Testis (tissue), 2 donors: ENCODE results near the gene FAM110C.

Experiments
- POLR2A ChIP-seq: fragments of 450-650 bp; IDR thresholded peaks from one replicate; pipeline ENCODE4 v1.6.1; 2017; ENCODE audit warnings: antibody characterized with exemption, mild to moderate bottlenecking, moderate library complexity
- TF ChIP-seq, protein P1 (sequence below), 3 experiments: fragments of 450-650 bp in 2 of 3; fragments of 200-600 bp in 1 of 3; sonication (generic) in 1 of 3; IDR thresholded peaks; one replicate each; pipeline ENCODE4 v1.5.1; 2016 to 2019; ENCODE audit warnings: antibody characterized with exemption in 3 of 3, mild to moderate bottlenecking in 2 of 3, moderate library complexity in 1 of 3

DNA sequence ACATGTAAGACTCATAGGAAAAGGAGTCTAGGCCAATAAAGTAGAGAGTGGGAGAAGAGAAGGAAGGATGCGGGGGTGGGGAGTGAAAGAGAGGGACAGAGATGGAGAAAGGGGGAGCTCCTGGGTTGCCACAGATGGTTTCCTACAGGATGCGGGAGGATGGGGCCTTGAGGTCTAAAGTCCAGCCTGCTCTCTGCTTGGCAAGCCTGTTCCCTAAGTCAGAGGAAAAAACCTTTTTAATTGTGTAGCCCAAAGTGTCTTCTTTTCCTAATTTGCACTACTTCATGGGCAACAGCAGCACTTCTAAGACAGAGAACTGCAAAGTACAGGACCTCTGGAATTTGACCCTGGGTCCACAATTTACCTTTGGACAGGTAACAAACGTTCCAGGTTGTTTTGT, 1.4 kb upstream of the FAM110C start:
- TF ChIP-seq POLR2A: no peak
- TF ChIP-seq, protein P1, sequence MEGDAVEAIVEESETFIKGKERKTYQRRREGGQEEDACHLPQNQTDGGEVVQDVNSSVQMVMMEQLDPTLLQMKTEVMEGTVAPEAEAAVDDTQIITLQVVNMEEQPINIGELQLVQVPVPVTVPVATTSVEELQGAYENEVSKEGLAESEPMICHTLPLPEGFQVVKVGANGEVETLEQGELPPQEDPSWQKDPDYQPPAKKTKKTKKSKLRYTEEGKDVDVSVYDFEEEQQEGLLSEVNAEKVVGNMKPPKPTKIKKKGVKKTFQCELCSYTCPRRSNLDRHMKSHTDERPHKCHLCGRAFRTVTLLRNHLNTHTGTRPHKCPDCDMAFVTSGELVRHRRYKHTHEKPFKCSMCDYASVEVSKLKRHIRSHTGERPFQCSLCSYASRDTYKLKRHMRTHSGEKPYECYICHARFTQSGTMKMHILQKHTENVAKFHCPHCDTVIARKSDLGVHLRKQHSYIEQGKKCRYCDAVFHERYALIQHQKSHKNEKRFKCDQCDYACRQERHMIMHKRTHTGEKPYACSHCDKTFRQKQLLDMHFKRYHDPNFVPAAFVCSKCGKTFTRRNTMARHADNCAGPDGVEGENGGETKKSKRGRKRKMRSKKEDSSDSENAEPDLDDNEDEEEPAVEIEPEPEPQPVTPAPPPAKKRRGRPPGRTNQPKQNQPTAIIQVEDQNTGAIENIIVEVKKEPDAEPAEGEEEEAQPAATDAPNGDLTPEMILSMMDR (IDR thresholded peaks at IDR 0.05): no peak
